HG03097 (cell line): ENCODE results near the gene S100A4.
"Not testable (repeated sequence)": the region's sequence is repeated elsewhere in the genome, so short reads cannot be mapped to it uniquely, and the experiment has no call there.

ENCODE experiments used
- ATAC-seq: cut with Tn5 transposase; IDR thresholded peaks from one replicate; pipeline ENCODE4 v1.9.1; 2021; ENCODE audit not compliant: unreplicated experiment, low FRiP score

S100A4 gene

GRCh38 chr1:153545067-153546055 is at the start of gene S100A4:
Gene S100A4, minus strand, starts transcription at chr1:153545806. Its CDS starts 1,012 bp downstream, at chr1:153544794.
- peak; percentile 56 for ATAC-seq

- no peak for ATAC-seq
Observed at GRCh38 chr1:153592748-153593147, 47.1 kb upstream of the S100A4 start.

GRCh38 chr1:153588482-153588881 is 42.9 kb upstream of the S100A4 start:
- no peak for ATAC-seq

- not testable (repeated sequence) for ATAC-seq
Observed at GRCh38 chr1:153588033-153588432, 42.4 kb upstream of the S100A4 start.

- ATAC-seq, result no peak
Observed at GRCh38 chr1:153587314-153587713, 41.7 kb upstream of the S100A4 start.

- ATAC-seq, result no peak
Observed at GRCh38 chr1:153586347-153586746, 40.7 kb upstream of the S100A4 start.

- no peak for ATAC-seq
Observed at GRCh38 chr1:153585006-153585405, 39.4 kb upstream of the S100A4 start.

- ATAC-seq, result no peak
Observed at GRCh38 chr1:153583976-153584375, 38.4 kb upstream of the S100A4 start.

- ATAC-seq, result not testable (repeated sequence)
Observed at GRCh38 chr1:153583514-153583913, 37.9 kb upstream of the S100A4 start.

GRCh38 chr1:153582836-153583235 is 37.2 kb upstream of the S100A4 start:
- not testable (repeated sequence) for ATAC-seq

- ATAC-seq, result no peak
Observed at GRCh38 chr1:153578936-153579335, 33.3 kb upstream of the S100A4 start.

GRCh38 chr1:153578490-153578889 is 32.9 kb upstream of the S100A4 start:
- ATAC-seq, result no peak

GRCh38 chr1:153577624-153578051 is 32.0 kb upstream of the S100A4 start:
- no peak for ATAC-seq

GRCh38 chr1:153577138-153577537 is 31.5 kb upstream of the S100A4 start:
- ATAC-seq, result no peak

GRCh38 chr1:153575497-153575896 is 29.9 kb upstream of the S100A4 start:
- not testable (repeated sequence) for ATAC-seq

- not testable (repeated sequence) for ATAC-seq
Observed at GRCh38 chr1:153575081-153575491, 29.5 kb upstream of the S100A4 start.

GRCh38 chr1:153573351-153573750 is 27.7 kb upstream of the S100A4 start:
- ATAC-seq, result no peak

- ATAC-seq, result no peak
Observed at GRCh38 chr1:153572569-153573015, 27.0 kb upstream of the S100A4 start.

GRCh38 chr1:153571706-153572105 is 26.1 kb upstream of the S100A4 start:
- ATAC-seq, result no peak

- ATAC-seq, result no peak
Observed at GRCh38 chr1:153570874-153571273, 25.3 kb upstream of the S100A4 start.

GRCh38 chr1:153569465-153569864 is 23.9 kb upstream of the S100A4 start:
- ATAC-seq, result no peak
